ENCODE measurements around the gene PRKAG2.

GRCh38 chr7:151539088-151539671 is 337.7 kb downstream of the PRKAG2 start:
- TF ChIP-seq RNF2 (IDR thresholded peaks at IDR 0.05; ENCODE audit: borderline replicate concordance, low read depth, low read length, missing control alignments, poor library complexity, severe bottlenecking) (no peak), CTCF (IDR thresholded peaks at IDR 0.05; ENCODE audit: control extremely low read depth in 1 of 3, insufficient read depth in 1 of 3, low read depth in 1 of 3, low read length in 3 of 3) (no peak), EP300 (IDR thresholded peaks at IDR 0.05; ENCODE audit: borderline replicate concordance in 1 of 2, low read depth in 2 of 2, low read length in 2 of 2) (no peak), CREB1 (IDR thresholded peaks at IDR 0.05) (no peak), EZH2 (IDR thresholded peaks at IDR 0.05; ENCODE audit: low read depth, low read length, severe bottlenecking) (no peak), GABPA (IDR thresholded peaks at IDR 0.05; ENCODE audit: borderline replicate concordance, insufficient read depth, low read length) (no peak), SP1 (IDR thresholded peaks at IDR 0.05; ENCODE audit: low read depth, low read length) (no peak), POLR2A (IDR thresholded peaks at IDR 0.05; ENCODE audit: control extremely low read depth in 1 of 2, low read depth in 2 of 2, low read length in 2 of 2) (no peak), TCF12 (IDR thresholded peaks at IDR 0.05; ENCODE audit: low read depth, low read length) (no peak), HDAC6 (IDR thresholded peaks at IDR 0.05; ENCODE audit: low read depth, low read length) (no peak), SUZ12 (IDR thresholded peaks at IDR 0.05; ENCODE audit: low read length) (no peak), CBX5 (IDR thresholded peaks at IDR 0.05; ENCODE audit: low read depth, low read length) (no peak)

All from H1 (cell line).